Stimulated activated CD8-positive, alpha-beta memory T cell treated with anti-CD3 and anti-CD28 coated beads, Interleukin-2, amount 100 ng/mL, for 48 hours (primary cell): Measurements from ENCODE around the gene TMEM269.
"Not testable (repeated sequence)": the region's sequence is repeated elsewhere in the genome, so short reads cannot be mapped to it uniquely, and the experiment has no call there.

Source experiments
- DNase-seq, 2 donors: peaks; one replicate each; pipeline ENCODE4 v3.0.0-alpha.2; 2020; ENCODE audit warnings: low read depth in 2 of 2

Gene TMEM269

DNA sequence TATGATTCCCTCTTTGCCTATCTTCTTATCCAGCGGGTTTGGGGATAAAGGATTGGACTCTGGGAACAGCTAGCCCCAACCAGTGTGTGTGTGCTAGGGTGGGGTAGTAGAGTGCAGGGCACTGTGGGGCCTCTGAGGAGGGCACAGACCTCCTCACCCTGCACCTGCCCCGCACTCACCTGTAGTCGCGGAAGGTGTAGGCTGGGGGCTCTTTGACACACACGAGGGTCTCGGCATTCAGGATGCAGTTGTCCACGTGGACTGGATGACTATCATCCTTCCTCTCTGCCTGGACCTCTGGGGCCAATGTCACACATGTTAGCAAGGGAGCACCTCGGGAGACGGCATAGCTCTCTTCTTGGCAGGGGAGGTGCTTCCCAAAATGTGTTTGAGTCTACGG lies 36.8 kb upstream of the TMEM269 start:
- DNase-seq: no peak

DNA sequence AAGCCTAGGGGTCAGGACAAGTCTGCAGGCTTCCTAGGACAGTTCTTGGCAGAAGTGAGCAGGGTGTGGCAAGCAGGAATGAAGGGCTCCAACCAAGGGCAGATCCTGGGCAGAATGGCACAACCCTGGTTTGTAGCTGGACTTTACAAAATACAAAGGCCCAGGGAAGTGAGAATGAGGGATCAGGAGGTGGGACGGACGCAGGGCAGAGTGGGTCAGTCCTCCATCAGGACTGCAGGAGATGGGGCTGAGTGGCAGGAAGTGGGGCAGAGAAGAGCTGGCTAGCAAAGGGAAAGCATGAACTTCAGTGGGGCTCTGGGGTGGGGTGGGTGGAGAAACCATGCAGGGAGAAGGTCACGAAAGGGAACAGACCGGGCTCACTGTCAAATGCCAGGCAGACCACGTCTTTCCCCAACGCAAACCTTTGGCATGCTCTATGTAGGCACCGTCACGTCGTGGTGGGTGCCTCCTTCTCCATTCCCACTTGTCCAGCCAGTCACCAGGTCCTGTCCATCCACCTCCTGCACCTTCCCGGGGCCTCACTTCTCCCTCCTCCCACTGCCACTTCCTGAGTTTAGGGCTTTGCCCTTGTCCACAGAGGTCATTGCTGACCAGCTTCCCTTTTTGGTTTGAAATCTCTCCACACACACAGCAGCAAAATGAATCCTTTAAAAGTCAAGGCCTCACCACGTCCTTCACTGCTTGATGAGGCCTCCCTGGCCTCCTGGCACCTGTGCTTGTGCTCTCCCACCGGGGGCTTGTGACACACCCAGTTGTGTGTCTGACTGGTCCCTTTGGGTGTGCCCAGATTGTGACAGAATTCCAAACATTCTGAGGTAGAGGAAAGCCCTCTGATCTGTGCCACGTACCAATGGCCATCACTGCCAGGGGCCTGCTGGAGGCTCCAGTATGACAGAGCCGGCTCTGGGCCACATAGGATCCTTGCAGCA lies 36.1 kb upstream of the TMEM269 start:
- no peak for DNase-seq

DNA sequence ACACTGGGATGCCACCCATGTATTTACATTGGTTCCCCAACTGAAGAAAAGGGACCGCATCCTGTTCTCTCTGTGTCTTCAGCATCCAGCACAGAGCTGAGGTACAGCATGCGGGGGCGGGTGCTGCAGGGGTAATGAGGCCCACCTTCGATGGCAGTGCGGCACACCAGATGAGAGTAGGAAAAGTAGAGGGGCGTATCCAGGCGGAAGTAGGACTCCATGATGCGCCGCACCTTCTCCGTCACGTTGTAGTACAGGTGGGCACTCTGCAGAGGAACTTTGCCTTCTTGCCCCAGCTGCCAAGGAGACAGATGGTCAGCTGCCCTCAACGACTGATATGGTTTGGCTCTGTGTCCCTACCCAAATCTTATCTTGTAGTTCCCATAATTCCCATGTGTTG lies 34.8 kb upstream of the TMEM269 start:
- DNase-seq: no peak

DNA sequence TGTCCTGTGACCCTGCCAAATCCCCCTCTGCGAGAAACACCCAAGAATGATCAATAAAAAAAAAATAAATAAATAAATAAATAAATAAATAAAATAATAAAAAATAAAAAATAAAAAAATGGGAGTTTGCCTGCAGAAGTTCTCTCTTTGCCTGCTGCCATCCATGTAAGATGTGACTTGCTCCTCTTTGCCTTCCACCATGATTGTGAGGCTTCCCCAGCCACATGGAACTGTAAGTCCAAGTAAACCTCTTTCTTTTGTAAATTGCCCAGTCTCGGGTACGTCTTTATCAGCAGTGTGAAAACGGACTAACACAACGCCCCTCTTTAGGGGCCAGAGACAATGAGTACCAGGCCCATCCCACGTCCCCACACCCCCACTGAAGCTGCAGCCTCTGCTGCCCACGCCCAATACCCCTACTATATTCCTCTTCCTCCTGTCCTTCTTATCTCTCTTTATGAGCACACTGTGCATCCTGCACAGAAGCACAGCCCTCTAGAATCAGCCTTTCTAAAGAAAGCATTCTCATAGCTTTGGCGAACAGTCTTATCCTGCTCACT lies 33.2 kb upstream of the TMEM269 start:
- DNase-seq: not testable (repeated sequence)

DNA sequence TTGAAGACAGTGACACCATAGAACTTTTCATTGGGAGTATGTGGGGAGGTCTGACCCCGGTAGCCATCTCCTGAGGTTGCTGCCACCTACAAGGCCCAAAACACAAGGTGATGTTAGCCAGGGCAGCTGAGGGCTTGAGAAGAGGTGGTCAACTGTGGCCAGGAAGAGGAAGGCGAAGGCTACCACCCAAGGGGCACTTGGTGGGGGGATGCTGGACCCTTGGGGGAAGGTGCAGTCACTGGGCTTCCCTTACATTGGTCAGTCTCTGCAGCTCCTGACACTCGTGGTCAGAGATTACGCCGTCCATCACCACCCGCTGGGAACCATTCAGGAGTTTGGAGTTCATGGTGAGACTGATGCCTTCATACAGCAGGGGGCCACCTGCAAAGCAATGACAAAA lies 32.5 kb upstream of the TMEM269 start:
- DNase-seq: no peak

DNA sequence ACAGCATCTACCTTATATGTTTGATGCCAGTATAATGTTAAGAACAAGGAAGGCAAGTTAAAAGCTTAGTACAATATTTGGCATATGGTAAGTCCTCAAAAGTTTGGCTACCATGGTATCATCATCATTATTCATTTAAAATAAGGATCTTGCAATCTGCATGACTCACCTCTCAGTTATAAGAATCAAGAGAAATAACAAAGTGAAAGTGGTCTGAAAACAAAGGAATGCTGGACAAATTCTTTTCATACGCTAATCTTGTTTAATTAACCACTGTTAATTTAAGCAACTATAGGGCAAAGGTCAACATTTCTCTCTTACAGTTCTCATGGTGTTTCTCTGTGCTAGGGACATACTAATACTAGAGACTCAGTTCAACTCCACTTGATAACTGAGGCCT lies 31.7 kb upstream of the TMEM269 start:
- DNase-seq: no peak

DNA sequence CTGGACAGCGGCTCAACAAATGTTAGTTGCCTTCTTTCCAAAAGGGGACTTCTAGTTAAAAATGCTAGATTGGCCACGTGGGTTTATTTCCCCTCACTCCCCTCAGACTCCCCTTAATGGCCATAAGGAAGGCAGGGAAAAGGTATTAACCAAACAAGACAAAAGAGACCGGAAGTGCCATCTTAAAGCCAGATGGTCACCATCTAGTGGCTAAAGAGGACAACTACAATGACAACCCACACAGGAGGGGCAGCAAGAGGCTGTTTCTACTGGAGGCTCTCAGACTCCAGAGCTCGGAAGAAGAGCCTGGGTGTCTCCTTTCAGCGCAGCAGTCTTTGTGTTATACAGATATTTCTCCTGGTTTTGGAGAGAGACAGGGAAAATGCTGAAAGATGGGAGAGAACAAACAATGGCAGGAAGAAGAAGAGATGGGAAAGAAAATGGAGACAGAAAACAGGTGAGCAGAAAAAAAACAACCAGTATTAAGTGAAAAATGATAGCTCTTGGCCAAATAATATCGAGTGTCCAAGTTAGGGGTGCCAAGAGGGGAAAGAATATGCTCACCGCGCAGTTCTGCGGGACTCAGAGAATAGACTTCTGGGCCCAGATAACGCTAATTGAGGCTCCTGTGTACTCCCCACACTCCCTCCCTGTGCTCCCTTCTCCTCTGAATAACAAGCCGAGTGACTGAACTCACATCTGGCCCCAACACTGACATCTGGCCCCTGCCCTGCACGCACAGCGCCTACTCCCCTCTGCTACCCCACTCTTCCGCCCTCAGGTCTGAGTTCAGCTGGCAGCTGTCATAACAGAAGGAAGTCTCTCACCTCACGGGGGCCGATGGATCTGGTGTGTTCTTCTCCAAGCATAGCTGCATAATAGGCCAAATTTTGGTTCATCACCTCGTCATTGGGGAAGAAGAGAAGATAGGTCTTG lies 27.6 kb upstream of the TMEM269 start:
- no peak for DNase-seq

DNA sequence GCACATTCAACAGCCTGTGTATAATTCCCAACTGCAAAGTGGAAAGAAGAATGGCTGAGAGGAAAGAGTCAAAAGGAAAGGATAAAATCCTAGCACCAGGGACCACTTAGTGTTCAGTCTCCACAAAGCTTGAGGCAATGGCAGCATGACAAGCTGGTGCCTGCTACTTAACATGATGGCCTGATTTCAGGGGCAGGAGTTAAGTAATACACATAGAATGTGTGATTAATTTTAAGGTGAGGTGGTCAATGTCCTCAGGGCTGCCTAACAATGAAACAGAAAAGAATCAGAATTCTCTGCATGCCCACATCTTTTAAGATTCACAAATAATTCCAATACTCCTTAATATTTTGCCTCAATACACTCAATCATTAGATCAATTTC lies 26.9 kb upstream of the TMEM269 start:
- DNase-seq: no peak

DNA sequence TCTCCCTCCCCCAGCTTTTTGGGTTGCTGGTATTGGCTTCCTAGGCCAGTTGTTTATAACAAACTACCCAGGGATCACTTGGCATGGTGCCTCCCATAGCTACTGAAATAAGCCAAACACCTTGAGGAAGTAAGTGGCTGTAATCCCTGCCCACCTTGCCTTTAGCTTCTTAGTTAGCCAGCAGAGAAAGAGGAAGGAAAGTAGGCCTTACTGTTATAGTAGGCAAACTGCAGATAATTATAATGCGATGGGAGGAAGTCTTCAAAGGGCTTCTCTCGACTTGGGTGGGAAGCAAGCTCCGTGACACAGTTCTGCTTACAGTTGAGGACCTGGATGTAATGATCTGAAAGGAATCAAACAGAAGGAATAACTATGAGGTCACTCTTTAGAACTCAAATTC lies 26.1 kb upstream of the TMEM269 start:
- no peak for DNase-seq

DNA sequence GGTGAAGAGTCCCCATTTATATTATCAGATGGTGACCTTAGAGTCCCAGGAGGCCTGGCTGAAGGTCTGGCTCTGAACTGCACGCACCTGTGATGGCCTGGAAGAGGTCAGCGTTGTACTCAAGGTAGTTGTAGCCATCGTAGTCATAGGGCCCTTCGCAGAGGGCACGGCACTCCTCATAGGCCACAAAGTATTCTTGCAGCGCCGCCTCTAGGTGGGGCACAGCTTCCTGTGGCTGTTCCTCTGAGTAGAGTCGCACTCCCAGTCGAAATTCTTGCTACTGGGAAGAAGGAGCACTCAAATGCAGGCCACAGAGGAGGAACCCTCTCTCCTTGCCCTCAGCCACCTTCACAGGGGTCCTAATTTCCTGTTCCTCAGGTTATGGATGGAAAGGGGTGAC lies 25.7 kb upstream of the TMEM269 start:
- no peak for DNase-seq

DNA sequence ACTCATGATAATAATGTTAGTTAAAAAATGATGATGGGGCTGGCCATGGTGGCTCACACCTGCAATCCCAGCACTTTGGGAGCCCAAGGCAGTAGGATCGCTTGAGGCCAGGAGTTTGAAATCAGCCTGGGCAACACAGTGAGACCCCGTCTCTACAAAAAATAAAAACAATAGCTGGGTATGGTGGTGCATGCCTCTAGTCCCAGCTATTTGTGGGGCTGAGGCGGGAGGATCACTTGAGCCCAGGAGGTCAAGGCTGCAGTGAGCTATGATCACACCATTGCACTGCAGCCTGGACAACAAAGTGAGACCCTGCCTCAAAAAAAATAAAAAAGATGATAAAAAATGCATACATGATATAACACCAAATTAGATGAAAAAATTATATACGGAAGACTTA lies 23.2 kb upstream of the TMEM269 start:
- DNase-seq: no peak

DNA sequence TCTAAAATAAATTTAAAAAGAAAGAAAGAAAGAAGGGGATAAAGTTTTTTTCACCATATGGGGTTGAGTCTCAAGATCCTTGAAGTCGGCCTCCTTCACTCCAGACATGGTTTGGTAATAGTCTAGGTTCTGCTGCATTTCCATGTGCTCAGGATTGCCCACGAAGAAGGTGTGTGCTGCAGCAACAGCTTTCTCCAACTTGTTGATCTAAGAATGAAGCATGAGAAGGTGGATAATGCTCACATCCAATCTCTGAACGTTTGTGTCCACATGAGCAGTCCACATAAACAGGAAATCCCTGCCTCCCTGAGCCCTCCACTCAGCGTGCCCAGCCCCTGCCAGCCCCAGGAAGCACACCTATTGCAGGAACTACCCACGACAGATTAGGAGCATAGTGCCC lies 22.5 kb upstream of the TMEM269 start:
- DNase-seq: no peak

DNA sequence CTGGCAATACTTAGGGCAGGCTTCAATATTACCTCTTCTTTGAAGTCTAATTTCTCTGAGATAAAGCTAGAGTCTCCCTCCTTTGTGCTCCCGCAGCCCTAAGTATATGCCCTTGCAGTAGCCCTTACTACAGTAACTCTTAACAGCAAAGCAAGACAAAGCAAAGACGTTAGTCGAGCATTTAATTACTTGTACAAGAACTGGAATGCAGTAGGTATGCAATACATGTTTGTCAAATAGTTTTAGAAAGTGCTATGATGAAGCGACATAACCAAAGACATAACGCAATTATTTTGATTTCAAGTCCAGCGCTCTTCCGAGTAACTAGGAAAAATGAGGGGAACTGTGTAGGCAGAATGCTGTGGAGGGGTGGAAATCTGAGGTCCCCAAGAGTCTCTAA lies 19.5 kb upstream of the TMEM269 start:
- no peak for DNase-seq

DNA sequence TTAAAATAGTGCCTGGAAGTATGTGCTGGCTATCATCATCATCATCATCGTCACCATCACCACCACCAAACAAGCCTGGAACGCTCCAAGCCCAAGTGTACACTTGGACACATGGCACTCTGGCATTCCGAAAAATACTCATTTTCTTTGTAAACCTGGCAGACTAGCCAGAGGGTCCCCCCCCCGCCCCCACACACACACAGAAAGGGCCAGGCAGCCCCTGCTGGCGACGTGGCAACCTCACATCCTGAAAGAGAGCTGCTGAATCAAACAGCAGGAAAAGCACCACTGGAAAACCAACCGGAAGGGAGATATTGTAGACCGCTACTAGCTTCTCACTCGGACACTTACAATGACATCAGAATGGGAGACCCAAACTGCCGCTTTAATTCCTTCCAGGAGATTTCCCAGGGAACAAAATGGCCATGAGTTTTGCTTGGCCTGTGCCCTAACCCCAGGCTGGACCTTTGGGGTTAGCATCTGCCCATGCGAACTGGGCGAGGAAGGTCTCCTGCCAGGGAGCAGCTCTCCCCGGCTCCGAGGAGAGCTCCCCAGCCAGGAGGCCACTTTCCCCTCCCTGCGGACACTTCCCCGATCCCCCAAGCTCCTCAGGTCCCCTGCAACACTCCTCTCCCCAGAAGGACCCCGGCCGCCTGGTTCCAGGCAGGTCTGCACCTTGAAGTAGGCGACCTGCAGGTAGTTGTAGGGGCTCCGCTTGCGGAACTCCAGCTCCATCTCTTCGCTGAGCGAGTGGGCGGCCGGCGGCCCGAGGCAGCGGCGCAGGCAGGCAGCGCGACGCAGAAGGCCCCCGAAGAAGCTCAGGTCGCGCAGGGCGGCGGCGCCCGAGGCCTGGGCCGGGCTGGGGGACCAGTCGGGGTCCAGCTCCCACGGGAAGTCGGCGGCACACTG lies 18.7 kb upstream of the TMEM269 start:
- peak; percentile 41 to 47 for DNase-seq

DNA sequence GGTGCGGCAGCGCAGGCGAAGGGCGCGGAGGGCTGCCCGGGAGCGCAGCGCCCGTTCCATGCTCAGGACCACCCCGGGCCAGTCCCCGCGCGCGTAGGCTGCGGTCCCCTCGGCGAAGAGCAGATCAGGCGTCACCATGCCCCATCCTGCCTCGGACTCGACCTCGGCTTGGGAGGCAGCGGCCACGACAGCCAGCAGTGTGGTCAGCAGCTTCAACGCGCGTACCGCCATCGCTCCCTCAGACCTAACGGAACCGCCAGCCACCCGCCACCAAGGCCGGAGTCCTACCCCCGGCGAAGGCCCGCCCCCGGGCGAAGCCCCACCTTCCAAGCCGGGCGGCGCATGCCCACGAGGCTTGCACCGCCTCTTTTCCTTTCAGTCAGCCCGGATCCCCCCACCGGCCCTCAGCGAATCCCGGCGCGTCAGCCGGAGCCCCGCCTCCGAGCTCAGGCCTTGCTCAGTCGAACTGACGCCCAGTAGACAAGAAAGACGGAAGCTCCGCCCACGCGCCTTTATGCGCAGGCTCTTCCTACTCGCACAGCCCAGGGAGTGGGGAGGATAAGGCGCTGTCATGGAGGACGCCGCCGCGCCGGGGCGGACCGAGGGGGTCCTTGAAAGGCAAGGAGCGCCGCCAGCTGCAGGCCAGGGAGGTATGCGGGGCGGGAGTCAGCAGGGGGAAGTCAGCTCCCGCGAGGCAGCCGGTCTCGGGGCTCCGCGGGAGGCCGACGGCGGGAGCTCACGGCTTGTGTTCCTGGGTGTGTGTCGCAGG lies 17.9 kb upstream of the TMEM269 start, which contains the start of the genes C1orf50 and P3H1:
C1orf50 (plus strand) TSS at position 509 of the 769 bp plus-strand sequence; CDS start at position 572, 63 bp downstream.
P3H1 (minus strand) TSS at position 288 of the 769 bp plus-strand sequence; CDS start at position 231, 57 bp downstream.
- DNase-seq: peak; percentile 99 to 100

DNA sequence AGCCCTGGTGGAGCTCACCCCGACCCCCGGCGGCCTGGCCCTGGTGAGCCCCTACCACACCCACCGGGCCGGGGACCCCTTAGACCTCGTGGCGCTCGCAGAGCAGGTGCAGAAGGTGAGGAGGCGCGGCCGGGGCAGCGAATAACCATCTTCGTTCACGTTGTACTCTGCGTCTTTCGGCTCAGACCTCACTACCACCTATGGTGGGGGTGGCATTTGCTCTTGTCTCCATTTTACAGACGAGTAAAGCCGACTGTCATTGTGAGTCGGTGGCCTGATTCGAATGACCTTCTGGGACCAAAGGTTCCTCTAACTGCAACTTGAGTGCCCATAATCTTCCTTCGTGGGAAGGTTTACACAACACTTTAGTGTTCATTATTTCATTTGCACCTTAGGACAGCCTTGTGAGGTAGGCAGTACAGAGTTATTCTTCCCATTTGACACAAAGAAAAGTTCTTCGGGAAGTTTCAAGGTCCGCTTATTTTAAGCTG lies 17.2 kb upstream of the TMEM269 start:
- no peak for DNase-seq

DNA sequence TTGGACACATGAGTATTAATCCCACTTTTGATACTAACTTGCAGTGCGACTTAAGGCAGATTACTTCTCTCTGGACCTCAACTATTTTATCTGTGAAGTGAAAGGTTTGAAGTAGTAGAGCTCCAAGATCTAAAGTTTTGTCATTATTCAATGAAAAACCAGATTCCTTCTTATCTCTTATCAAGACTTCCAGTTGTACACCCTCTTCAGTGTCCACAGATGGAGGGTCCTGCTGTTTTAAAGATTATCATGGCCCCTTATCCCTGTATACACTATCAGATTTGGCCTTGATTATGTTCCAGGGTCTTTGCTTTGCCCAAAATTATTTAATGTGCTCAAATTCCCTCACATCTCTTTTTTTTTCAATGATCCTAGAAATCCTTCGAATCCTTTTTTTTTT lies 16.6 kb upstream of the TMEM269 start:
- no peak for DNase-seq

DNA sequence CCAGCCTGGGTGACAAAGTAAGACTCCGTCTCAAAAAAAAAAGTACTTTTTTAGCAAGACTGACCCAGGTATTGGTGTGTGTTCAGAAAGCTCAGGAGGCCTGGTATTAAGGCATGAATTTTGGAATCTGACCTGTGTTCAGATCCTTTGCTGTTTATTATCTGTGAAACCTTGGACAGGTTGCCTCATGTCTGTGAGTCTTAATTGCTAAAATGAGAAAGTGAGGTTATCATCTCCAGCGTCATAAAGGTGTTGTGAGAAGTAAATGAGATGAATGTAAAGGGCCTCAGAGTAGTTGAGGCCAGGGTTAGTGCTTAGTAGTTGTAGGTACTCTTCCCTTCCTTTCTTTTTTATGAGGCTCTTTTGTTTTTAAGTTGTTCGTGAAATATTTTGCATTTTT lies 15.0 kb upstream of the TMEM269 start:
- DNase-seq: no peak

DNA sequence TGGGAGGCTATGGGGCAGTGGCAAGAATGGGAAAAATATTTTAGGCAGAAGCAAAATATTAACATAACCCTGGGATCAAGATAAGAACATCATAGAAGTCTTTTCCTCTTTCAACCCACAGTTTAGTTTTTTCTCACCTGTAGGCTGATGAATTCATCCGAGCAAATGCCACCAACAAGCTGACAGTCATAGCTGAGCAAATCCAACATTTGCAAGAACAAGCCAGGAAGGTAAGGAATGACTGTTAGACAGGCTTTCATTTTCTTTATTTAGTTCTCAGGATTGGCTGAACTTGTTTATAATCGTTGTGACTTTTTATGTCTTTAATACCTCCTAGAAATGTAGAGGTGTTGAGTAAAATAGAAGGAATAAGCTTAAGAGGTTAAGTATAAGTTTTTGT lies 11.4 kb upstream of the TMEM269 start:
- DNase-seq: no peak

DNA sequence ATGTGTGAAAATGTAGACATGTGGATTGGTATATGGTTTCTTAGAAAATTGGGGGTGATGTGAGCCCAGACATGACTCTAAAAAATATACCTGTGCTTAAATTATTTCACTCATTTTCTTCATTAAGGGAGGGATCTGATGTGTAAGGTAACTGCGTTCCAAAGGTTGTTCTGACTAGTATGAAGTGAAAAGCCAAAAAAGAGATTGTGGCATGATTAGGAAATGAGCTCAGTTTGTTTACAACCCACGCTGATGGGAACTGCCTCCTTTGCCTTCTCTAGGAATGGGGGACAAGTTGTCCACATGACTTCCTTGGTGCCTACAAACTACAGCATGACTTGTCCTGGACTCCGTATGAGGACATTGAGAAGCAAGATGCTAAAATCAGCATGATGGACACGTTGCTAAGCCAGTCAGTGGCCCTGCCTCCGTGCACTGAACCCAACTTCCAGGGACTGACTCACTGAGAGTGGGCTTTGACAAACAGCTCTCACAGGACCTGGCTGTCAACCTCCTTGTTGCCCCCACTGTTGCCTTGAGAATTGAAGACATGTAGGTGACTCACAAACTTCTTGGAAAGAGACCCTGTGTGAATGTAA lies 9.8 kb upstream of the TMEM269 start:
- DNase-seq: no peak
